ENCODE data around the gene SMOC2. TPM values are rescaled to one million over a fixed set of nuclear protein-coding genes. Genes with fewer than 3 reads are reported as not detected.
"Not testable (repeated sequence)": the region's sequence is repeated elsewhere in the genome, so short reads cannot be mapped to it uniquely, and the experiment has no call there.

The SMOC2 gene
- total RNA-seq, 5 donors from 2014 or later (not counting 1 experiment from before 2014, with no cell fraction given): 0.06 to 0.20 (median 0.16) TPM; not detected in 2

GRCh38 chr6:168609026-168609685 lies 168.2 kb downstream of the SMOC2 start:
- Histone ChIP-seq H3K36me3 (ENCODE audit: control insufficient read depth in 2 of 2, extremely low read depth in 1 of 2, insufficient read depth in 1 of 2, low read length in 1 of 2) (no peaks in the 10 kb centered on the region), H3K9me3 (no peaks in the 10 kb centered on the region), H3K27me3 (replicated peaks in 1 of 2; ENCODE audit: control insufficient read depth in 2 of 2, extremely low read depth in 1 of 2, insufficient read depth in 2 of 2, low read length in 1 of 2) (peaks cover 0 to 10% of the 10 kb centered on the region in 2 experiments), H3K27ac (ENCODE audit: low read length) (no peak overlapping the region), H3K4me3 (ENCODE audit: control insufficient read depth in 1 of 2, extremely low read depth in 1 of 2, low read length in 1 of 2) (no peak overlapping the region), H3K4me1 (ENCODE audit: control insufficient read depth in 1 of 2, extremely low read depth in 1 of 2, insufficient read depth in 2 of 2, low read length in 2 of 2) (no peaks in the 10 kb centered on the region)
- ChIA-PET POLR2A (no interaction called here), CTCF (no interaction called here)
- ATAC-seq (replicated peaks in 1 of 4) (no peak), DNase-seq (no peak)
- Mint-ChIP-seq H3K4me1 (no peaks in the 10 kb centered on the region), H3K4me3 (no peak overlapping the region), H3K27ac (no peak overlapping the region), H3K9me3 (no peaks in the 10 kb centered on the region), H3K36me3 (no peaks in the 10 kb centered on the region), H3K27me3 (peaks cover 2 to 11% of the 10 kb centered on the region in 2 donors)
- WGBS (ENCODE audit: insufficient coverage): 80% methylated on average over 9 of the region's 13 CpGs

GRCh38 chr6:168609914-168610490 lies 169.0 kb downstream of the SMOC2 start:
- Histone ChIP-seq H3K36me3 (ENCODE audit: control insufficient read depth in 2 of 2, extremely low read depth in 1 of 2, insufficient read depth in 1 of 2, low read length in 1 of 2) (no peaks in the 10 kb centered on the region), H3K27me3 (replicated peaks in 1 of 2; ENCODE audit: control insufficient read depth in 2 of 2, extremely low read depth in 1 of 2, insufficient read depth in 2 of 2, low read length in 1 of 2) (peaks cover 0 to 7% of the 10 kb centered on the region in 2 experiments), H3K27ac (ENCODE audit: low read length) (no peak overlapping the region), H3K9me3 (no peaks in the 10 kb centered on the region), H3K4me1 (ENCODE audit: control insufficient read depth in 1 of 2, extremely low read depth in 1 of 2, insufficient read depth in 2 of 2, low read length in 2 of 2) (no peaks in the 10 kb centered on the region), H3K4me3 (ENCODE audit: control insufficient read depth in 1 of 2, extremely low read depth in 1 of 2, low read length in 1 of 2) (no peak overlapping the region)
- ChIA-PET CTCF (no interaction called here), POLR2A (interaction anchor here in 1 of 2 donors (0.5 kb wide), 1 partner anchor 72 kb away, joined by 15 read pairs; no protein-coding TSS in a partner anchor)
- peaks cover 2 to 7% of the 10 kb centered on the region in 2 donors for H3K27me3 Mint-ChIP-seq
- no peaks in the 10 kb centered on the region for H3K36me3 Mint-ChIP-seq
- H3K4me1 Mint-ChIP-seq: no peaks in the 10 kb centered on the region
- WGBS (ENCODE audit: insufficient coverage): 81% methylated on average over 3 of the region's 9 CpGs
- DNase-seq (no peak), ATAC-seq (replicated peaks in 1 of 4) (no peak)
- H3K9me3 Mint-ChIP-seq: no peaks in the 10 kb centered on the region
- H3K27ac Mint-ChIP-seq: no peak overlapping the region
- H3K4me3 Mint-ChIP-seq: no peak overlapping the region

DNA sequence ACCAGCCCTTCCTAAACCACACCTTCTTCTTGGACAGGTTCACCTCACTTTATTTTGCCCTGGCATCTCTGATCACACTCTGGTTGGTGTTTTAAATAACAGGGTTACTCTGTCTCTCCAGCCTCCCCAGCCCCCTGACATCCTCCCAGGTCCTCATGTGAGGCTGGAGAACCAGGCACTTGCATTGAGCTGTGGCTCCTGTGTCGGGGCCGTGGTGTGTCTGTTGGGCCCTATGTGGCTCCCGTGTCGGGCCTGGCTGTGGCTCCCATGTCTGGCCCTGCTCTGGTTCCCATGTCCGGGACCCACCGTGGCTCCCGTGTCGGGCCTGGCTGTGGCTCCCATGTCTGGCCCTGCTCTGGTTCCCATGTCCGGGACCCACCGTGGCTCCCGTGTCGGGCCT lies 170.0 kb downstream of the SMOC2 start:
- H3K9me3 ChIP-seq; H3K27ac Mint-ChIP-seq; H3K9me3 Mint-ChIP-seq; H3K27me3 Mint-ChIP-seq; ATAC-seq (replicated peaks in 1 of 4); H3K27me3 ChIP-seq (replicated peaks in 1 of 2; ENCODE audit: control insufficient read depth in 2 of 2, extremely low read depth in 1 of 2, insufficient read depth in 2 of 2, low read length in 1 of 2); H3K36me3 ChIP-seq (ENCODE audit: control insufficient read depth in 2 of 2, extremely low read depth in 1 of 2, insufficient read depth in 1 of 2, low read length in 1 of 2); H3K36me3 Mint-ChIP-seq; H3K27ac ChIP-seq (ENCODE audit: low read length); POLR2A ChIA-PET; DNase-seq; CTCF ChIA-PET; H3K4me1 ChIP-seq (ENCODE audit: control insufficient read depth in 1 of 2, extremely low read depth in 1 of 2, insufficient read depth in 2 of 2, low read length in 2 of 2); H3K4me3 Mint-ChIP-seq; H3K4me1 Mint-ChIP-seq; H3K4me3 ChIP-seq (ENCODE audit: control insufficient read depth in 1 of 2, extremely low read depth in 1 of 2, low read length in 1 of 2): not testable (repeated sequence)
- WGBS (ENCODE audit: insufficient coverage): 100% methylated on average over 4 of the region's 12 CpGs

DNA sequence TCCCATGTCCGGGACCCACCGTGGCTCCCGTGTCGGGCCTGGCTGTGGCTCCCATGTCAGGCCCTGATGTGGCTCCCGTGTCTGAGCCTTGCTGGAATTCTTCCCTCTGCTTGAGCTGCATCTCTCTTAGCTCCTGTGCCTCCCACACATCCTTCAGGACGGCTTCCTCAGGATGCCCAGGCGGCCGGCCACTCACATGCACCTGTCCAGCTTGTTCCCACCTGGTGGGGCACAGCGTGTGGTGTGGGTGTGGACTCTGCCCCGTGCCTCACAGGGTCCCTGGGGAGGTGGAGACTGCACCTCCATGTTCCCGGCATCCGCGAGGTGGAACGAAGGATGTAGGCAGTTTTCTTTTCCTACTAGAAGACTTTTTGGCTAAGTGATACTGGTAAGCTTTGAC lies 170.7 kb downstream of the SMOC2 start:
- POLR2A ChIA-PET: no interaction called here
- no peaks in the 10 kb centered on the region for H3K36me3 ChIP-seq (ENCODE audit: control insufficient read depth in 2 of 2, extremely low read depth in 1 of 2, insufficient read depth in 1 of 2, low read length in 1 of 2)
- DNase-seq (no peak), ATAC-seq (replicated peaks in 1 of 4) (no peak)
- H3K4me1 Mint-ChIP-seq: no peaks in the 10 kb centered on the region
- no peak overlapping the region for H3K27ac ChIP-seq (ENCODE audit: low read length)
- no peak overlapping the region for H3K4me3 ChIP-seq (ENCODE audit: control insufficient read depth in 1 of 2, extremely low read depth in 1 of 2, low read length in 1 of 2)
- 98% methylated on average over 7 of the region's 14 CpGs for WGBS (ENCODE audit: insufficient coverage)
- H3K4me3 Mint-ChIP-seq: no peak overlapping the region
- H3K9me3 Mint-ChIP-seq: peaks cover 2 to 6% (median 5%) of the 10 kb centered on the region in 3 donors
- no peaks in the 10 kb centered on the region for H3K4me1 ChIP-seq (ENCODE audit: control insufficient read depth in 1 of 2, extremely low read depth in 1 of 2, insufficient read depth in 2 of 2, low read length in 2 of 2)
- H3K27ac Mint-ChIP-seq: no peak overlapping the region
- no peaks in the 10 kb centered on the region for H3K9me3 ChIP-seq
- peaks cover 2 to 7% of the 10 kb centered on the region in 2 donors for H3K27me3 Mint-ChIP-seq
- CTCF ChIA-PET: no interaction called here
- H3K36me3 Mint-ChIP-seq: no peaks in the 10 kb centered on the region
- peaks cover 0 to 4% of the 10 kb centered on the region in 2 experiments for H3K27me3 ChIP-seq (replicated peaks in 1 of 2; ENCODE audit: control insufficient read depth in 2 of 2, extremely low read depth in 1 of 2, insufficient read depth in 2 of 2, low read length in 1 of 2)

- Mint-ChIP-seq H3K27me3 (peaks cover 0 to 4% of the 10 kb centered on the region in 2 donors), H3K4me3 (no peak overlapping the region), H3K4me1 (no peaks in the 10 kb centered on the region), H3K36me3 (no peaks in the 10 kb centered on the region), H3K9me3 (peaks cover 2 to 6% (median 5%) of the 10 kb centered on the region in 3 donors), H3K27ac (no peak overlapping the region)
- 97% methylated on average over 13 of the region's 13 CpGs for WGBS (ENCODE audit: insufficient coverage)
- ChIA-PET CTCF (no interaction called here), POLR2A (no interaction called here)
- Histone ChIP-seq H3K36me3 (ENCODE audit: control insufficient read depth in 2 of 2, extremely low read depth in 1 of 2, insufficient read depth in 1 of 2, low read length in 1 of 2) (no peaks in the 10 kb centered on the region), H3K27ac (ENCODE audit: low read length) (no peak overlapping the region), H3K9me3 (no peaks in the 10 kb centered on the region), H3K4me1 (ENCODE audit: control insufficient read depth in 1 of 2, extremely low read depth in 1 of 2, insufficient read depth in 2 of 2, low read length in 2 of 2) (no peaks in the 10 kb centered on the region), H3K27me3 (replicated peaks in 1 of 2; ENCODE audit: control insufficient read depth in 2 of 2, extremely low read depth in 1 of 2, insufficient read depth in 2 of 2, low read length in 1 of 2) (no peaks in the 10 kb centered on the region), H3K4me3 (ENCODE audit: control insufficient read depth in 1 of 2, extremely low read depth in 1 of 2, low read length in 1 of 2) (no peak overlapping the region)
- ATAC-seq (replicated peaks in 1 of 4) (no peak), DNase-seq (no peak)
These were observed 171.6 kb downstream of the SMOC2 start for GRCh38 chr6:168612586-168612985.

- Histone ChIP-seq H3K9me3 (no peaks in the 10 kb centered on the region), H3K4me1 (ENCODE audit: control insufficient read depth in 1 of 2, extremely low read depth in 1 of 2, insufficient read depth in 2 of 2, low read length in 2 of 2) (no peaks in the 10 kb centered on the region), H3K36me3 (ENCODE audit: control insufficient read depth in 2 of 2, extremely low read depth in 1 of 2, insufficient read depth in 1 of 2, low read length in 1 of 2) (no peaks in the 10 kb centered on the region), H3K27me3 (replicated peaks in 1 of 2; ENCODE audit: control insufficient read depth in 2 of 2, extremely low read depth in 1 of 2, insufficient read depth in 2 of 2, low read length in 1 of 2) (no peaks in the 10 kb centered on the region), H3K27ac (ENCODE audit: low read length) (no peak overlapping the region), H3K4me3 (ENCODE audit: control insufficient read depth in 1 of 2, extremely low read depth in 1 of 2, low read length in 1 of 2) (no peak overlapping the region)
- Mint-ChIP-seq H3K4me1 (peaks cover 0 to 15% (median 11%) of the 10 kb centered on the region in 3 donors), H3K27me3 (peaks cover 2 to 12% of the 10 kb centered on the region in 2 donors), H3K36me3 (no peaks in the 10 kb centered on the region), H3K4me3 (no peak overlapping the region), H3K27ac (peak overlapping the region in 1 of 2 donors; percentile 55), H3K9me3 (peaks cover 2 to 6% (median 5%) of the 10 kb centered on the region in 3 donors)
- WGBS (ENCODE audit: insufficient coverage): 94% methylated on average over 3 of the region's 6 CpGs
- DNase-seq (no peak), ATAC-seq (replicated peaks in 1 of 4) (no peak)
- ChIA-PET POLR2A (no interaction called here), CTCF (no interaction called here)
These were observed 174.9 kb downstream of the SMOC2 start for GRCh38 chr6:168615837-168616236.

Data from T-cell (primary cell).